Activated CD4-positive, CD25-positive, alpha-beta regulatory T cell treated with anti-CD3 and anti-CD28 coated beads, Interleukin-2, amount 50 U/mL, for 16 hours (primary cell): ENCODE results near the gene MIEF1.

ENCODE experiments used
- DNase-seq: peaks from one replicate; pipeline ENCODE4 v3.0.0-alpha.2; 2020; ENCODE audit warnings: low read depth, low spot score

Gene MIEF1

DNA sequence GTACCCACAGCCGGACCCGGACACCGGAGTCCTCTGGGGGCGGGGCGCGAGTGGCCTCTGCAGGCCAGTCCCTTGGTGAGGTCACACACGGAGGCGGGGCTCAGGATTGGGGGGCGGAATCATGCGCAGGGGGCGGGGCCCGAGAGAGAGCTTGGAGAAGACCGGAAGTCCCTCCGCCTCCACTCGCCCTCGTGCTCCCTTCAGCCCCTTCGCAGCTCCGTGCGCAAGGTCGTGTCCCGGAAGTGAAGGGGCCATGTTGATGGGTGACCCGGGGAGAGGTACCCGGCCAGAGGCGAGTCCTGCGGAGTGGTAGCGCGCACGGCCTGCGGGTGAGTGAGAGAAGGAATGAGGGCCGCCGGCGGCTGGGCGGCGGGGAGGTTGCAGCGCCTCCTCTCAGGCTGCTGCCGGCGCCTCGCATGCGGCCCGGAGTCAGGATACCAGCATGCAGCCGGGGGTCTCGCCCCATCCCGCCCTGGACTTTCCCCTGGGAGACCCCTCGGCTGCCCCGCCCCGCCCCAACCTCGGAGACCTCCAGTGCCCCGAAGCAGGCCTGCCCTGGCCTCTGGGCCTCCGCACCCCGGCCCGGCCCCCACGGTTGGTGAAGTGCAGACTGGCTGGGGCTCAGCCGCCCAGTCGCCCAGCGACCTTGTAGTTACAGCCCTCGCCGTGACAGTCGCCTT, at the start of gene MIEF1:
Gene MIEF1, plus strand, starts transcription at position 182 of the 680 bp plus-strand sequence. CDS start 9,005 bp downstream, outside the sequence.
- peak; percentile 82 for DNase-seq

- DNase-seq = no peak
Observed at GRCh38 chr22:39452740-39453040, 49.4 kb upstream of the MIEF1 start.

GRCh38 chr22:39453765-39454378, 48.2 kb upstream of the MIEF1 start:
- DNase-seq = no peak

DNA sequence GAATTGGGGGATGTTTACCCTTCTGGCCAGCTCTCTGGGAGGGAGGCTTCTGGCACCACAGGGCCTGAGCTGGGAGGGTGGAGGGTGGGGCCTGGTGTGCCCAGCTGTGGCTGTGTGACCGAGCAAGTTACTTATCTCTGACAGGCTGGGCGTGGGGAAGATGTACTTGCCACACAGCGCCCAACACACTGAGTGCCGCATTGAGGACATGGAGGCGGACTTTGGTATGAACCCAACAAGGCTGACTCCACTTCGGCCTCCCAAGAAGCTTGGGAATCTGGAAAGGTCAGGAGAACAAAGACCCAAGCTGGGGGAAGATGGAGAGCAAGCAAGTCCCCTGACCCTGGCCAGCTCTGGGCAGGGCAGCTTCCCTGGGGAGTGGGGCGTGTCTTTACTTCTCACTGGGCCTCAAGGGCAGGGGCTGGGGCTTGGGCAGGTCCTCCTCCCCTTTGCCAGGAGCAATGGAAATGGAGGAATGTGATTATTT, 47.7 kb upstream of the MIEF1 start:
- DNase-seq = no peak

- DNase-seq = no peak
Observed at GRCh38 chr22:39456522-39457197, 45.4 kb upstream of the MIEF1 start, which contains the start of gene MGAT3. MGAT3 (plus strand) TSS chr22:39457012; CDS start chr22:39487348, 30,336 bp downstream.

DNA sequence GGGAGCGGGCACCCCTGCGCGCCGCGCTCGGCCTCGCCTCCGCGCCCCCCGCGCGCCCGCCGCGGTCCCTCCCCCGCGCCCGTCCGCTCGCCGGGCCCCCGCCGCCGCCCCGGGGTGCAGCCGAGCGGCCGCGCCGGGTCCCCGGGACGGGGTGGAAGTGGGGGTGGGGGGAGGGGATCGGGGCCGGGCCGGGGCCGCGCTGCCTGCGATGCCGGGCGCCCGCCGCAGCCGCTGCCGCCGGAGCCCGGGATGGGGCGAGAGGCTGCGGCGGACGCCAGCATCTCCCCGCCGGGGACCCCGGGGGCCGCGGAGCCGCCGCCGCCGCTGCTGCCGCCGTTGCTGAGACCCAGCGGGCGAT, 44.9 kb upstream of the MIEF1 start:
- DNase-seq = no peak

DNA sequence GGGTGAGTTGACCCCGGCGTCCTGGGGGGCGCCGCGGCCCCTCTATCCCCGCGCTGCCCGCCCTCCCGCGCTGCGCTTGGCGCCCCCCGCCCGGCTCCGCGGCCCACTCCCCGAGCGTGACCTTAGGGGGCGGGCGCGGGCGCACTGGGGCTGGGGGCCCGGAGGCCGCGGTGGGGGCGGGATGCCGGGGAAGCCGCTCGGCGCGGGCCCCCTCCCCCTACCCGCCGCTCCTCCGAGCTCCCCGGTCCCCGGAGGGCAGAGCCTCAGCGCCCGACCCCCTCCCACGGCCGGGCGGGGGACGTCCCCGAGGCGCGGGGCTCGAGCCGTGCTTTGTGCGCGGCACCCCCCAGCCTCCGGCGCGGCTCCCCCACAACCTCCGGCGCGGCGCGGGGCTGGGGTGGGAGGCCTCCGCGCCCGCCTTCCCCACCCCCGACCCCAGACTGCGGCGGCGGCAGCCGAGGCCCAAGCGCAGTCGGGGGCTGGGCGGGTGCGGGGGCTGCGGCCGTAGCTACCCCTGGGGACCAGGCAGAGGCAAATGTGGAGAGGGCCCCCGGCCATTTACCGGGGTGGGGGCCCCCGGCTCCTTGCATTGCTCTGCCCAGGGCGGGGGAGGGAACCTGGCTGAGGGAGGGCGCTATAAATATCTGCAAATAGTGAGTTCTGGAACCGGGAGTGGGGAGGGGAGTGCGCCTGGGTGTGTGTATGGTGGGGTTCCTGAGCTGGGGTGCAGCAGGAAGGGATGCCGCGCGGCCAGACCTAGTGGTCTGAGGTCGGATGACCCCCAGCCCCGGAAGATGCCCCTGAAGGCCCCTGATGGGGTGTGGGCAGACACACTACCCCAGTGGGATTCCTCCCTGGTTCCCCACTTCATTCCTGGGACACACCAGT, 44.3 kb upstream of the MIEF1 start:
- DNase-seq = no peak

- DNase-seq = no peak
Observed at GRCh38 chr22:39458444-39459083, 43.5 kb upstream of the MIEF1 start.

GRCh38 chr22:39459681-39460080, 42.4 kb upstream of the MIEF1 start:
- no peak for DNase-seq

GRCh38 chr22:39462443-39463221, 39.5 kb upstream of the MIEF1 start:
- DNase-seq = no peak

DNA sequence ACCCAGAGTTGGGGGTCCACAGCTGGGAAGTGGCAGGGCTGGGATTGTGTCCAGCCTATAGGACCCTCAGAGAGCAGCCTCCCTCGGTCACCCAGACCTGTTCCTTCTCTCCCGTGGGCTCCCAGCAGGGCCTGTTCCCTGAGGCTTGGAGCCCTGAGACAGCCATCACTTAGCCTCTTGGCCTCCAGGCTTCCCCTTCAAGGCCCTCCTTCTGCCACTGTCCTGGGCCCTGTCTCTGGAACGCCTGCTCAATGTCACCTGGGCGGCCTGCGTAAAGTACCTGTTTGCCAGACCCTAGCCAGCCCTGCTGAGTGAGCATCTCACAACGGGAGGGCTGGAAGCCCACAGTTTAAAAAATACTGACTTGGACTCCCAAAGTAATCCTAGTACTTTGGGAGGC, 38.8 kb upstream of the MIEF1 start:
- DNase-seq = no peak

GRCh38 chr22:39463931-39464390, 38.1 kb upstream of the MIEF1 start:
- DNase-seq = no peak

- no peak for DNase-seq
Observed at GRCh38 chr22:39466228-39467006, 35.7 kb upstream of the MIEF1 start.

DNA sequence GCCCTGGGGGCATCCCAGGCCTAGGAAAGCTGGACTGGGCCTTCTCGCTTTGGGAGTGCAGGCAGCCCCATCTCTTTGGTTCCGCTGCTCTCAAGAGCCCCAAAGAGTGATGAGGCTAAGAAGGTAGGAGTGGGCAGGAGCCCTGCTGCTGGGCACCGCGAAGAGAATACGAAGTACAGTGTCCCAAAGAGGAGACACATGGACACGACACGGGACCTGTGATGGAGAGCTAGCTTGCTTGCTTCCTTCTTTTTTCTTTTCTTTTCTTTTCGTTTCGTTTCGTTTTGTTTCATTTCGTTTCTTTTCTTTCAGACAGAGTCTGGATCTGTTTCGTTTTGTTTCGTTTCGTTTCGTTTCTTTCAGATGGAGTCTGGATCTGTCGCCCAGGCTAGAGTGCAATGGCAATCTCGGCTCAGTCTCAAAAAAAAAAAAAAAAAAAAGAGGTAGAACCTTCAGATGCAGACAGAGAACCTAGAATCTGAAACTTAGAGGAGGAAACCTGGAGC, 34.6 kb upstream of the MIEF1 start:
- DNase-seq = no peak

GRCh38 chr22:39468487-39469325, 33.4 kb upstream of the MIEF1 start:
- DNase-seq = no peak

DNA sequence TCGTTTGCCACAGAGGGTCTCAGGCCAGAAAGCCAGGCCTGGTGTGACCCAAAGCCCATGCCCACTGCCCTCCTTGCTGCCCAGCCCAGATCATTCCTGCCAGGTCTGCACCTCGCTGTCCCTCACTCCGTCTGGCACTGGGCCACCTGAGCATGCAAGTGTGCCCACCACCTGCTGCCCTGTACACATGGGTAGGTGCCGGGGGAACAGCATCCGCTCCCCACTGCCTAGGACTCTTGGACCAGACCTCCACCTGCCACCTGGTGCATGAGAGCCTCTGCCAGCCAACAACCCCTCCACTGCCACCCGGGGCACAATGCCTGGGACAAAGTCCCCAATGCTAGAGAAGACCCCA, 32.8 kb upstream of the MIEF1 start:
- DNase-seq = no peak

GRCh38 chr22:39469681-39470450, 32.2 kb upstream of the MIEF1 start:
- no peak for DNase-seq
